ENCODE data around the gene NMT1. TPM values are rescaled to one million over a fixed set of nuclear protein-coding genes. Genes with fewer than 3 reads are reported as not detected.
A peak's percentile ranks its signal among the peaks of the same experiment; 100 is the strongest.

NMT1 gene
- total RNA-seq, 1 donor from 2014 or later: 98.8 TPM

- DNase-seq (ENCODE audit: extremely low spot score, unreplicated experiment): no peak
- H3K9me3 Mint-ChIP-seq: no peaks in the 10 kb centered on the region
- TF ChIP-seq, protein P1, sequence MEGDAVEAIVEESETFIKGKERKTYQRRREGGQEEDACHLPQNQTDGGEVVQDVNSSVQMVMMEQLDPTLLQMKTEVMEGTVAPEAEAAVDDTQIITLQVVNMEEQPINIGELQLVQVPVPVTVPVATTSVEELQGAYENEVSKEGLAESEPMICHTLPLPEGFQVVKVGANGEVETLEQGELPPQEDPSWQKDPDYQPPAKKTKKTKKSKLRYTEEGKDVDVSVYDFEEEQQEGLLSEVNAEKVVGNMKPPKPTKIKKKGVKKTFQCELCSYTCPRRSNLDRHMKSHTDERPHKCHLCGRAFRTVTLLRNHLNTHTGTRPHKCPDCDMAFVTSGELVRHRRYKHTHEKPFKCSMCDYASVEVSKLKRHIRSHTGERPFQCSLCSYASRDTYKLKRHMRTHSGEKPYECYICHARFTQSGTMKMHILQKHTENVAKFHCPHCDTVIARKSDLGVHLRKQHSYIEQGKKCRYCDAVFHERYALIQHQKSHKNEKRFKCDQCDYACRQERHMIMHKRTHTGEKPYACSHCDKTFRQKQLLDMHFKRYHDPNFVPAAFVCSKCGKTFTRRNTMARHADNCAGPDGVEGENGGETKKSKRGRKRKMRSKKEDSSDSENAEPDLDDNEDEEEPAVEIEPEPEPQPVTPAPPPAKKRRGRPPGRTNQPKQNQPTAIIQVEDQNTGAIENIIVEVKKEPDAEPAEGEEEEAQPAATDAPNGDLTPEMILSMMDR (conservative IDR thresholded peaks at IDR 0.05): no peak
- H3K4me1 Mint-ChIP-seq (ENCODE audit: unreplicated experiment): peaks cover 42% of the 10 kb centered on the region
- H3K27ac Mint-ChIP-seq: peak overlapping the region; percentile 74
- H3K36me3 Mint-ChIP-seq: peaks cover 5% of the 10 kb centered on the region
- H3K27me3 Mint-ChIP-seq: peaks cover 10% of the 10 kb centered on the region
- peak overlapping the region; percentile 93 for H3K4me3 Mint-ChIP-seq
These were observed 90.0 kb downstream of the NMT1 start for GRCh38 chr17:45150911-45151809.

GRCh38 chr17:45155029-45155428, 93.9 kb downstream of the NMT1 start:
- peak overlapping the region; percentile 83 for H3K27ac Mint-ChIP-seq
- H3K4me3 Mint-ChIP-seq: no peak overlapping the region
- no peak for DNase-seq (ENCODE audit: extremely low spot score, unreplicated experiment)

DNA sequence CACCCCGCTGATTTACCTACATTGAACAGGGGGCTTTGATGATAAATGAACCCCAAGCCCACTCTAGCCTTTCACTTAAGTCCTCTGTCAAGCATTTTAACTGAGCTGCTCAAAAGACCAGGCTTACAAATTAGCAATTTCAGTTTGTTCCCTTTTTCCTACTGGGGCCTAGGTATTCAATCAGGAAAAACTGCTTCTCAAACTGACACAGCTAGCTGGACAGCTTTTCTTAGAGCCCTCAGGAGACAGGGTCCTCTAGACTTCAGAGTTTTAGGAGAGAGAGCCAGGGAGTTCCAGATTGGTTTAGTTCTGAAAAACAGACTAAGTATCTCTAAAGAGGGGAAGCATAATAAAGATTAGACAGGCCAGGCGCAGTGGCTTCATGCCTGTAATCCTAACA, 94.4 kb downstream of the NMT1 start:
- Mint-ChIP-seq H3K36me3 (peaks cover 9% of the 10 kb centered on the region), H3K27me3 (no peaks in the 10 kb centered on the region), H3K4me3 (peak overlapping the region; percentile 74), H3K27ac (peak overlapping the region; percentile 83), H3K9me3 (no peaks in the 10 kb centered on the region), H3K4me1 (ENCODE audit: unreplicated experiment) (peaks cover 36% of the 10 kb centered on the region)
- TF ChIP-seq, protein P1 (conservative IDR thresholded peaks at IDR 0.05): no peak
- no peak for DNase-seq (ENCODE audit: extremely low spot score, unreplicated experiment)

More at GRCh38 chr17:45155029-45155428, 93.9 kb downstream of the NMT1 start:
- H3K36me3 Mint-ChIP-seq: peaks cover 9% of the 10 kb centered on the region
- H3K4me1 Mint-ChIP-seq (ENCODE audit: unreplicated experiment): peaks cover 40% of the 10 kb centered on the region
- TF ChIP-seq, protein P1 (conservative IDR thresholded peaks at IDR 0.05): no peak
- H3K27me3 Mint-ChIP-seq: no peaks in the 10 kb centered on the region
- no peaks in the 10 kb centered on the region for H3K9me3 Mint-ChIP-seq

GRCh38 chr17:45156242-45156641, 95.1 kb downstream of the NMT1 start:
- Mint-ChIP-seq H3K4me1 (ENCODE audit: unreplicated experiment) (peaks cover 31% of the 10 kb centered on the region), H3K4me3 (peak overlapping the region; percentile 44)
- TF ChIP-seq, protein P1 (conservative IDR thresholded peaks at IDR 0.05): no peak

More at GRCh38 chr17:45156242-45156641, 95.1 kb downstream of the NMT1 start:
- peak overlapping the region; percentile 83 for H3K27ac Mint-ChIP-seq
- DNase-seq (ENCODE audit: extremely low spot score, unreplicated experiment): no peak
- H3K9me3 Mint-ChIP-seq: no peaks in the 10 kb centered on the region
- H3K27me3 Mint-ChIP-seq: no peaks in the 10 kb centered on the region
- peaks cover 9% of the 10 kb centered on the region for H3K36me3 Mint-ChIP-seq

Small RNAs within 50 kb of the gene (microRNA-seq; reads per million reads assigned to microRNA genes)
- gene MIR6784: not detected

Other genes starting within 250 kb of the NMT1 start
- gene GJC1, start 231.0 kb upstream of the NMT1 start, total RNA-seq (ENCODE audit: low replicate concordance): 20.2 and 62.6 TPM in 2 replicates
- gene HIGD1B, start 213.4 kb upstream of the NMT1 start, total RNA-seq (ENCODE audit: low replicate concordance): not detected in 2 replicates
- 111 and 122 TPM in 2 replicates for gene EFTUD2, start 161.9 kb upstream of the NMT1 start, total RNA-seq (ENCODE audit: low replicate concordance)
- 0.10 and 0.26 TPM in 2 replicates for gene GFAP, start 145.8 kb upstream of the NMT1 start, total RNA-seq (ENCODE audit: low replicate concordance)
- 14.8 and 49.3 TPM in 2 replicates for gene KIF18B, start 113.5 kb upstream of the NMT1 start, total RNA-seq (ENCODE audit: low replicate concordance)
- 15.6 and 76.5 TPM in 2 replicates for gene C1QL1, start 93.0 kb upstream of the NMT1 start, total RNA-seq (ENCODE audit: low replicate concordance)
- gene DCAKD, start 9.7 kb upstream of the NMT1 start, total RNA-seq (ENCODE audit: low replicate concordance): 40.3 and 57.5 TPM in 2 replicates
- 45.8 and 56.1 TPM in 2 replicates for gene PLCD3, start 71.2 kb downstream of the NMT1 start, total RNA-seq (ENCODE audit: low replicate concordance)
- gene ACBD4, start 74.4 kb downstream of the NMT1 start, total RNA-seq (ENCODE audit: low replicate concordance): 9.8 and 11.5 TPM in 2 replicates
- gene HEXIM1, start 87.2 kb downstream of the NMT1 start, total RNA-seq (ENCODE audit: low replicate concordance): 27.5 and 34.5 TPM in 2 replicates
- gene HEXIM2, start 100.6 kb downstream of the NMT1 start, total RNA-seq (ENCODE audit: low replicate concordance): 5.3 and 11.5 TPM in 2 replicates
- 1.9 and 6.0 TPM in 2 replicates for gene FMNL1, start 160.6 kb downstream of the NMT1 start, total RNA-seq (ENCODE audit: low replicate concordance)
- not detected in 2 replicates for gene SPATA32, start 200.8 kb downstream of the NMT1 start, total RNA-seq (ENCODE audit: low replicate concordance)

Data from type B pancreatic cell (in vitro differentiated cells).